Esophagus (tissue), 2 donors: ENCODE results near the gene PMEPA1. TPM values are rescaled to one million over a fixed set of nuclear protein-coding genes. Genes with fewer than 3 reads are reported as not detected.
A peak's percentile ranks its signal among the peaks of the same experiment; 100 is the strongest.

ENCODE experiments used
- H3K27ac ChIP-seq, 2 donors: one replicate each; pipeline ENCODE4 v1.5.1; 2013; ENCODE audit warnings: low read depth in 2 of 2, mild to moderate bottlenecking in 2 of 2, inconsistent platforms in 1 of 2, low read length in 1 of 2, moderate library complexity in 1 of 2
- H3K27me3 ChIP-seq, 2 donors: one replicate each; pipeline ENCODE4 v1.6.1; 2013; ENCODE audit warnings: low read length in 2 of 2, control low read depth in 1 of 2, mild to moderate bottlenecking in 1 of 2; ENCODE audit not compliant: insufficient read depth in 2 of 2, control insufficient read depth in 1 of 2
- H3K36me3 ChIP-seq, 2 donors: one replicate each; pipeline ENCODE4 v1.6.1; 2013; ENCODE audit warnings: low read length in 1 of 2; ENCODE audit not compliant: control insufficient read depth in 2 of 2, insufficient read depth in 2 of 2
- H3K4me1 ChIP-seq, 2 donors: one replicate each; pipeline ENCODE4 v1.6.1; 2013; ENCODE audit warnings: low read length in 1 of 2; ENCODE audit not compliant: control insufficient read depth in 2 of 2, insufficient read depth in 2 of 2
- H3K4me3 ChIP-seq, 2 donors: one replicate each; pipeline ENCODE4 v1.5.1; 2013; ENCODE audit warnings: low read length in 2 of 2, mild to moderate bottlenecking in 2 of 2, low read depth in 1 of 2, moderate library complexity in 1 of 2
- H3K9me3 ChIP-seq, 2 donors: one replicate each; pipeline ENCODE4 v1.6.1; 2013; ENCODE audit warnings: mild to moderate bottlenecking in 2 of 2, low read depth in 1 of 2, low read length in 1 of 2, moderate library complexity in 1 of 2; ENCODE audit not compliant: control insufficient read depth in 2 of 2, insufficient read depth in 1 of 2
- WGBS, 2 donors: extraction: QIAGEN DNeasy Blood & Tissue Kit; methylation state at CpG; one replicate each; pipeline ENCODE4 v1.1.7; 2013; 5-methylcytosine and 5-hydroxymethylcytosine counted together
- polyA plus RNA-seq, 2 donors: library from polyadenylated mRNA; stranded (reverse); fragments of 200-250 nt; gene quantifications; one replicate each; pipeline ENCODE4 v1.2.3, GENCODE V29; 2013
- donor health status: healthy with polysubstance abuse.
- donor health status: Bipolar disorder and iron deficiency.

The PMEPA1 gene
- polyA plus RNA-seq, 2 donors, result 2.8 to 2.9 TPM

DNA sequence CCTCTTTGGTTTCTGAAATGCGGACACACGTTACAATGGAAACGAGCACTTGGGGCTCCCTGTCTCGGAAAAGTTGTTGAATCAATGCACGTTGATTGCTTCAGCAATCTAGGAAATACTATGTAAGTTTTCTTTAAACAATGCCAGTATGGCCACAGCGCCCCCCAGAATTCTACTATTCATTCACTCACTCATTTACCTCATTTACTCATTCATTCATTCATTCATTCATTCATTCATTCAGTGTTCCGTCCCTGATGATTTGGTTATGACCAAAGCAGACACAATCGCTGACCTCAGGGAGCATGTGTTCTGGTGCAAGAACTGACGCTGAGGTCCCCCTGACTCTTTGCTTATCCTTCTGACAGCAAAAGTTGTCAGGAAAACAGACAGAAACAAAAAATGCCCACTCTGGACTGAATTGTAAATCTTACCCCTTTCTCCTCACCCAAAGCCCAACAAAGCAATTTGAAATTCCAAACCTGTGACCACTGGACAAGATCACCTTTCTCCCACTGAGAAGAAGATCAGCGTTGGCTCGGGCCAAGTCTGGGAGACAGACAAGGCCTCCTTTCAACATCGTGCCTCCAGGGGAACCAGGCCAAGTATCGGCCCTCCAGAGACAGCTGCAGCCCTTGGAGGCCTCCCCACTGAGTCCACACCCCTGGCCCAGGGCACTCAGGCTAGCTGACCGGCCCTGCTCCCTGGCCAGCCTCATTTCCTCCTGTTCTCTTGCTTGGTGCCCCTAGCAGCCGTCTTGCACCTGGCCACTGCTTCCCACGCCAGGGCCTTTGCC, 15.0 kb upstream of the PMEPA1 start:
- Histone ChIP-seq H3K36me3 (no peaks in the 10 kb centered on the region), H3K27me3 (no peaks in the 10 kb centered on the region), H3K4me1 (no peaks in the 10 kb centered on the region), H3K4me3 (no peak overlapping the region), H3K9me3 (no peaks in the 10 kb centered on the region), H3K27ac (no peak overlapping the region)
- WGBS, 2 donors, result 82 to 86% methylated on average over 16 of the region's 16 CpGs

DNA sequence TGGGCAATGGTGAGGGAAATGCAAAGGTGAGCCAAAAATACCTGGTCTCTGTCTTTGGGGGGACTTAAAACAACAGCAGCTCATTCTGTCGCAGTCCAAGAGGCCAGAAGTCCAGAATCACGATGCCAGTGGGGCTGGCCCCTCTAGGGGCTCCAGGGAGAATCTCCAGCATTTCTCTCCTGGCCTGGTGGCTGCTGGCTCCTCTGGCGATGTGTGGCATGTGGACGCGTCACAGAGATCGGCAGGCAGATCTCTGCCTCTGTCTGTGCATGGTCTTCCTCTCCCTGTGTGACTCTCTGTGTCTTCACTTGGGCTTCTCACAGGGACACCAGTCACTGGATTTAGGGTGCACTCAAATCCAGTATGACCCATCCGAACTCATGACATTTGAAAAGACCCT, 14.0 kb upstream of the PMEPA1 start:
- Histone ChIP-seq H3K4me3 (no peak overlapping the region), H3K27ac (no peak overlapping the region), H3K27me3 (no peaks in the 10 kb centered on the region), H3K36me3 (no peaks in the 10 kb centered on the region), H3K9me3 (no peaks in the 10 kb centered on the region), H3K4me1 (peaks cover 0 to under 1% of the 10 kb centered on the region in 2 donors)
- WGBS, 2 donors, result 86 to 88% methylated on average over 7 of the region's 7 CpGs

- Histone ChIP-seq H3K4me3 (no peak overlapping the region), H3K9me3 (no peaks in the 10 kb centered on the region), H3K27ac (no peak overlapping the region), H3K36me3 (no peaks in the 10 kb centered on the region), H3K4me1 (peaks cover 0 to 9% of the 10 kb centered on the region in 2 donors), H3K27me3 (no peaks in the 10 kb centered on the region)
- WGBS, 2 donors, result 73 to 85% methylated on average over 4 of the region's 4 CpGs
Measured at GRCh38 chr20:57719951-57720350, 10.1 kb upstream of the PMEPA1 start.

- Histone ChIP-seq H3K27ac (no peak overlapping the region), H3K27me3 (no peaks in the 10 kb centered on the region), H3K4me1 (peaks cover 0 to 15% of the 10 kb centered on the region in 2 donors), H3K9me3 (no peaks in the 10 kb centered on the region), H3K4me3 (peak overlapping the region in 1 of 2 donors; percentile 20), H3K36me3 (no peaks in the 10 kb centered on the region)
- 1% methylated on average over 31 of the region's 31 CpGs for WGBS, 2 donors
Measured at GRCh38 chr20:57718490-57719009, 8.7 kb upstream of the PMEPA1 start.

DNA sequence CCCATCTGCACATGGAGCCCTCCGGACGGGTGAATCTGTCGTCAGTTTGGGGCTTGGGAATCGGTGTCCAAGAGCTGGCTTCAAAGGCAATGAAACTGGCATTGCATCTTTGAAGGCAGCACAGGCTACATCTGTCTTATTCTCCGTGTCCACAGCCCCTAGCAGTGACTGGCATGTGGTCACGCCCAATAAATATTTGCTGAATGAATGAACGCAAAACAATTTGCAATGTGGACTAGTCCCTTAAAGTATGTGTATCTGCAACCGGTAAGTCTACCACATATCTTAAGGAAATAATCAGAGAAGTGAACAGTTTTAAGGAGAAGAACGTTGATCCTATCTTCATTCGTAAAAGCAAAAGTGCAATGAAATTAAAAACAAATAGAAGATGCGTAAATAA, 8.0 kb upstream of the PMEPA1 start:
- Histone ChIP-seq H3K4me3 (no peak overlapping the region), H3K27ac (no peak overlapping the region), H3K36me3 (no peaks in the 10 kb centered on the region), H3K9me3 (no peaks in the 10 kb centered on the region), H3K4me1 (peaks cover 0 to 15% of the 10 kb centered on the region in 2 donors), H3K27me3 (no peaks in the 10 kb centered on the region)
- 42 to 56% methylated on average over 11 of the region's 11 CpGs for WGBS, 2 donors

GRCh38 chr20:57716901-57717300, 7.1 kb upstream of the PMEPA1 start:
- no peak overlapping the region for H3K27ac ChIP-seq
- no peaks in the 10 kb centered on the region for H3K36me3 ChIP-seq
- peaks cover 0 to 15% of the 10 kb centered on the region in 2 donors for H3K4me1 ChIP-seq
- WGBS, 2 donors, result 76 to 78% methylated on average over 3 of the region's 3 CpGs
- H3K9me3 ChIP-seq, result no peaks in the 10 kb centered on the region
- no peaks in the 10 kb centered on the region for H3K27me3 ChIP-seq
- H3K4me3 ChIP-seq, result no peak overlapping the region

DNA sequence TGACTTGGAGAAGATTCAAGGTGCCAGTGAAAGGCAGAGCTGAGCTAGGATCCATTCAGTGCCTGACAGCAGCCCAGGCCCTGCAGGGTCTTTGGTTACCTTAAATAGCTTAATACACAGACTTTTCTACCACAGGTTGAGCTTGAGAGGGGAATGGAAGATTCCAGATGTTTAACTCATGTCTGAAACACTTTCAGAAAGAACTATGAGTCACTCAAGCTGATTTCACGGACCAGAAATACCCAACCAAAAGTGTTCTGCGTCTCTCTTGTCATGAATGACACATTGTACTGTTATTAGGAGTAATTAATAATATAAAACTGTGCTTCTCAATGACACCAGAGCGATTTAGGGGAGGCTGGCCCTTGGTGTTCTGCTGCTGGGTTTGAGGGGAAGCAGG, 6.4 kb upstream of the PMEPA1 start:
- Histone ChIP-seq H3K4me3 (no peak overlapping the region), H3K36me3 (no peaks in the 10 kb centered on the region), H3K27me3 (no peaks in the 10 kb centered on the region), H3K4me1 (peaks cover 0 to 15% of the 10 kb centered on the region in 2 donors), H3K27ac (no peak overlapping the region), H3K9me3 (no peaks in the 10 kb centered on the region)
- WGBS, 2 donors, result 39 to 42% methylated on average over 3 of the region's 3 CpGs

GRCh38 chr20:57715268-57715904, 5.6 kb upstream of the PMEPA1 start:
- H3K27me3 ChIP-seq, result no peaks in the 10 kb centered on the region
- no peak overlapping the region for H3K4me3 ChIP-seq
- H3K36me3 ChIP-seq, result no peaks in the 10 kb centered on the region
- peaks cover 0 to 15% of the 10 kb centered on the region in 2 donors for H3K4me1 ChIP-seq
- no peaks in the 10 kb centered on the region for H3K9me3 ChIP-seq
- WGBS, 2 donors, result 85 to 90% methylated on average over 13 to 15 of the region's 15 CpGs
- H3K27ac ChIP-seq, result no peak overlapping the region

- 85 to 86% methylated on average over 23 of the region's 23 CpGs for WGBS, 2 donors
- Histone ChIP-seq H3K36me3 (no peaks in the 10 kb centered on the region), H3K27me3 (no peaks in the 10 kb centered on the region), H3K9me3 (no peaks in the 10 kb centered on the region), H3K4me3 (no peak overlapping the region), H3K27ac (peak overlapping the region in 1 of 2 donors; percentile 23), H3K4me1 (peaks cover 2 to 15% of the 10 kb centered on the region in 2 donors)
Measured at GRCh38 chr20:57714409-57715267, 4.8 kb upstream of the PMEPA1 start.
